NCI-H1105 (cell line): Measurements from ENCODE around the gene ELMO3.
A peak's percentile ranks its signal among the peaks of the same experiment; 100 is the strongest.

Source experiments
- DNase-seq: peaks from one replicate; lab custom pipeline; 2025; lab: John Stamatoyannopoulos, UW

The ELMO3 gene

GRCh38 chr16:67243481-67243880 lies 44.5 kb downstream of the ELMO3 start:
- no peak for DNase-seq

- no peak for DNase-seq
These were observed 45.7 kb downstream of the ELMO3 start for GRCh38 chr16:67244387-67245185.

GRCh38 chr16:67245186-67245585 lies 46.3 kb downstream of the ELMO3 start:
- DNase-seq: no peak

- no peak for DNase-seq
These were observed 46.7 kb downstream of the ELMO3 start for GRCh38 chr16:67245674-67246080.

- no peak for DNase-seq
These were observed 47.3 kb downstream of the ELMO3 start for GRCh38 chr16:67246081-67246755.

GRCh38 chr16:67246756-67247191 lies 47.8 kb downstream of the ELMO3 start:
- DNase-seq: peak; percentile 44

GRCh38 chr16:67247192-67248072 lies 48.5 kb downstream of the ELMO3 start, which contains the start of gene FHOD1:
Gene FHOD1 (minus strand): TSS chr16:67247481. CDS start chr16:67247410, 71 bp downstream.
- peak; percentile 52 for DNase-seq

- DNase-seq: no peak
These were observed 49.1 kb downstream of the ELMO3 start for GRCh38 chr16:67248073-67248400.

GRCh38 chr16:67248401-67249177 lies 49.7 kb downstream of the ELMO3 start, which contains the start of gene SLC9A5:
Gene SLC9A5 (plus strand): TSS chr16:67248979. CDS start chr16:67249015, 36 bp downstream.
- DNase-seq: no peak

- DNase-seq: no peak
These were observed 50.5 kb downstream of the ELMO3 start for GRCh38 chr16:67249178-67250044.

- DNase-seq: no peak
These were observed 51.1 kb downstream of the ELMO3 start for GRCh38 chr16:67250045-67250327.

GRCh38 chr16:67252609-67253497 lies 53.9 kb downstream of the ELMO3 start:
- no peak for DNase-seq
